ENCODE data around the gene HK2.

DNA sequence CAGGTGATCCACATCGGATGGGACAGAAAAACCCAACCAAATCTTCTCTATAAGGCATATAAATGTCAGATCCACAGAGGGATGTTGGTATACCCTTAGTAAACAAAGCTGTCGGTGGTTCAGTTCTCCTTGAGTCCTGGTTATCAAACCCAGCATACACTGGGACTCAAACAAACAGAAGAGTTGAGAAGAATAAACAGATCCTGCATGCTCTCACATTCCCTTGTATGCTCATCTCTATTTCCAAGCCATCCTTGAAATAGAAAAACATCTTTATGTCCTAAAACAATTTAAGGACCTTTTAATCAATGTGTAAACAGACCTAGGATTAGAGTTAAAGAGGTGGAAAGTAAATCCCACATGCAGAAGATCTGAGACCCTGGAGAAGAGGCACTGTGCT lies 19.8 kb upstream of the HK2 start:
- TF ChIP-seq SIN3A (IDR thresholded peaks at IDR 0.05; ENCODE audit: borderline replicate concordance, insufficient read depth, low read length): no peak
- TF ChIP-seq POLR2AphosphoS5 (IDR thresholded peaks at IDR 0.05; ENCODE audit: low read depth, low read length): no peak
- TF ChIP-seq, protein P1, sequence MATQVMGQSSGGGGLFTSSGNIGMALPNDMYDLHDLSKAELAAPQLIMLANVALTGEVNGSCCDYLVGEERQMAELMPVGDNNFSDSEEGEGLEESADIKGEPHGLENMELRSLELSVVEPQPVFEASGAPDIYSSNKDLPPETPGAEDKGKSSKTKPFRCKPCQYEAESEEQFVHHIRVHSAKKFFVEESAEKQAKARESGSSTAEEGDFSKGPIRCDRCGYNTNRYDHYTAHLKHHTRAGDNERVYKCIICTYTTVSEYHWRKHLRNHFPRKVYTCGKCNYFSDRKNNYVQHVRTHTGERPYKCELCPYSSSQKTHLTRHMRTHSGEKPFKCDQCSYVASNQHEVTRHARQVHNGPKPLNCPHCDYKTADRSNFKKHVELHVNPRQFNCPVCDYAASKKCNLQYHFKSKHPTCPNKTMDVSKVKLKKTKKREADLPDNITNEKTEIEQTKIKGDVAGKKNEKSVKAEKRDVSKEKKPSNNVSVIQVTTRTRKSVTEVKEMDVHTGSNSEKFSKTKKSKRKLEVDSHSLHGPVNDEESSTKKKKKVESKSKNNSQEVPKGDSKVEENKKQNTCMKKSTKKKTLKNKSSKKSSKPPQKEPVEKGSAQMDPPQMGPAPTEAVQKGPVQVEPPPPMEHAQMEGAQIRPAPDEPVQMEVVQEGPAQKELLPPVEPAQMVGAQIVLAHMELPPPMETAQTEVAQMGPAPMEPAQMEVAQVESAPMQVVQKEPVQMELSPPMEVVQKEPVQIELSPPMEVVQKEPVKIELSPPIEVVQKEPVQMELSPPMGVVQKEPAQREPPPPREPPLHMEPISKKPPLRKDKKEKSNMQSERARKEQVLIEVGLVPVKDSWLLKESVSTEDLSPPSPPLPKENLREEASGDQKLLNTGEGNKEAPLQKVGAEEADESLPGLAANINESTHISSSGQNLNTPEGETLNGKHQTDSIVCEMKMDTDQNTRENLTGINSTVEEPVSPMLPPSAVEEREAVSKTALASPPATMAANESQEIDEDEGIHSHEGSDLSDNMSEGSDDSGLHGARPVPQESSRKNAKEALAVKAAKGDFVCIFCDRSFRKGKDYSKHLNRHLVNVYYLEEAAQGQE (IDR thresholded peaks at IDR 0.05; ENCODE audit: insufficient read depth in 1 of 2, low read depth in 2 of 2, low read length in 2 of 2): no peak
- TF ChIP-seq TAF1 (IDR thresholded peaks at IDR 0.05; ENCODE audit: borderline replicate concordance, insufficient read depth, low read length): no peak
